ENCODE measurements around the gene SLC35B2.
"Not testable (repeated sequence)": the region's sequence is repeated elsewhere in the genome, so short reads cannot be mapped to it uniquely, and the experiment has no call there.

The SLC35B2 gene

GRCh38 chr6:44232676-44233566 is 24.4 kb downstream of the SLC35B2 start:
- DNase-seq: no peak

GRCh38 chr6:44231426-44231825 is 25.9 kb downstream of the SLC35B2 start:
- DNase-seq: not testable (repeated sequence)

GRCh38 chr6:44230034-44230675 is 27.2 kb downstream of the SLC35B2 start:
- no peak for DNase-seq

GRCh38 chr6:44229376-44230033 is 27.8 kb downstream of the SLC35B2 start:
- no peak for DNase-seq

GRCh38 chr6:44228836-44229235 is 28.5 kb downstream of the SLC35B2 start:
- DNase-seq: no peak

- no peak for DNase-seq
Measured at GRCh38 chr6:44228433-44228832, 28.9 kb downstream of the SLC35B2 start.

GRCh38 chr6:44228031-44228430 is 29.3 kb downstream of the SLC35B2 start:
- no peak for DNase-seq

- DNase-seq: no peak
Measured at GRCh38 chr6:44227148-44227793, 30.1 kb downstream of the SLC35B2 start.

GRCh38 chr6:44226368-44227147 is 30.8 kb downstream of the SLC35B2 start:
- DNase-seq: no peak

GRCh38 chr6:44225579-44226325 is 31.6 kb downstream of the SLC35B2 start:
- DNase-seq: no peak

- DNase-seq: no peak
Measured at GRCh38 chr6:44224965-44225305, 32.4 kb downstream of the SLC35B2 start.

- no peak for DNase-seq
Measured at GRCh38 chr6:44224029-44224964, 33.0 kb downstream of the SLC35B2 start.

GRCh38 chr6:44223319-44224028 is 33.9 kb downstream of the SLC35B2 start, which contains the start of gene SLC29A1:
Gene SLC29A1 (plus strand): TSS chr6:44223595. CDS start chr6:44227314, 3,719 bp downstream.
- peak; percentile 88 for DNase-seq

- no peak for DNase-seq
Measured at GRCh38 chr6:44222486-44223318, 34.6 kb downstream of the SLC35B2 start.

GRCh38 chr6:44221961-44222335 is 35.4 kb downstream of the SLC35B2 start:
- no peak for DNase-seq

- peak; percentile 69 for DNase-seq
Measured at GRCh38 chr6:44221291-44221960, 35.9 kb downstream of the SLC35B2 start.

- DNase-seq: no peak
Measured at GRCh38 chr6:44220913-44221290, 36.4 kb downstream of the SLC35B2 start.

Data from activated CD8-positive, alpha-beta memory T cell treated with anti-CD3 and anti-CD28 coated beads, Interleukin-2, amount 50 U/mL, for 4 hours (primary cell).